CD4-positive, alpha-beta T cell treated with Interleukin-10 for 1 hour (primary cell): Measurements from ENCODE around the gene TNFRSF14.
A peak's percentile ranks its signal among the peaks of the same experiment; 100 is the strongest.
"Not testable (repeated sequence)": the region's sequence is repeated elsewhere in the genome, so short reads cannot be mapped to it uniquely, and the experiment has no call there.

Experiments used
- DNase-seq: peaks from one replicate; pipeline ENCODE4 v3.0.0-alpha.2; 2020

Gene TNFRSF14

GRCh38 chr1:2554621-2555387 lies 1.4 kb upstream of the TNFRSF14 start:
- DNase-seq: peak; percentile 62

DNA sequence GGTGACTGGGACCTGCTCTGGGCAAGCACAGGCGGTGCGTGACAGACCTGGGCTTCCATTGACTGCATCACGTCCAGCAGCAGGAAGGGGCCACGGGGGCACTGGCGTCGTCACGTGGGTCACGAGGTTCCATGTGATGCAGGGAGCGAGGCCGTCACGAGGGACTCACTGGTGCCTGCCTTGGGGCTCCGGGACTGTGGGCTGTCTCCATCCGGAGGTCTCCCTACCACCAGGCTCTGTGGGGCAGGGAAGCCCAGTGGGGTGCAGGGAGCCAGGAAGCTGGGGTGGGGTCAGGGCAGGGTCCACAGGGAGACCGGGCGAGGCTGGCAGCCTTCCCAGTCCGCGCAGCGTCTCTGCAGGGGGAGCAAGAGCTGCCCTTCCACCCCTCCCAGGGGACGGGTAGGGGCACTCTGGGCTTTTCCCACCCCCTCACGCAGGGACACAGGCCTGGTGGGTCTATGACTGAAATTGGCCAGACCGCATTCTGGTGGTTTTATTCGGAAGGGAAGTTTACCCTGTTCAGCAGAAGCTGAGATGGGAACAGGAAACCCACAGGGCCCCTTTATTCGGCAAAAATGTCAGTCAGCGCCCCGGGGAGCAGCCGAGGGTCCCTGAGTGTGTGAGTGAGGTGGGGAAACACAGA lies 416 bp upstream of the TNFRSF14 start:
- peak; percentile 75 for DNase-seq

DNA sequence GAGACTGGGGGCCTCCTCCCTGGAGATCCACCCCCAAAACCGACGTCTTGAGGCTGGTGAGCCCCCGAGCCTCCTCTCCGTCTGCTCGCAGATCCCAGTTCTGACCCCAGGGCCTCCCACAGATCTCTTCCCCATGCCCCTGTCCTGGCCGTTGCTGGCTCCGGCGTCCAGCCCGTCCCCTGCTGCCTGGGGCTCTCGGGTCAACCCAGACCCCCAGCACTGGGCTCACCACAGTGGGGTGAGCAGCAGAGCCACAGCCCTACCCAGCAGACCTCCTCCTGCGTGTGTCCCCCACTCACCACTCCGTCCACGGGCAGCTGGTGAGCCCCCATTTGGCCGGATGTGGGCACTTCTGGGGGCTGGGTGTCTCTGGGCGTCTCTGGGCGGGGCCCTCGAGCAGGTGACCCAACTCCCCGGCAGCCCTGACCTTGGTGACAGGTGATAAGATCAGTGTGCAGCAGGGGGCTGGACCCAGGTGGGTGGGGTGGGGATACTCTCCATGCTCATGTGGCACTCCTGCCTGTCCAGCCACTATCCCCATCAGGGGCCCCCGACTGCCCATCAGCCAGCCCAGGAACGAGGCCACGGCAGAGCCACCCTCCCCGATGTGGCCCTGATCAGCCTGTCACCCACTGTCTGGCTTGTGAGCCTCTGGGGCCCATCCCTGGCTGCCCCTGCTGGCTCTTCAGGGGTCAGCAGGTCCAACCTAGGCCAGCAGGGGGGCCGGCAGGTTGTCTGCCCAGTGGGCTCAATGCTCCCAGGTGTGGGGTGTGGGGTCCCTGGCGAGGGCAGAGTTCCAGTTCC lies 709 bp downstream of the TNFRSF14 start:
- DNase-seq: peak; percentile 59

DNA sequence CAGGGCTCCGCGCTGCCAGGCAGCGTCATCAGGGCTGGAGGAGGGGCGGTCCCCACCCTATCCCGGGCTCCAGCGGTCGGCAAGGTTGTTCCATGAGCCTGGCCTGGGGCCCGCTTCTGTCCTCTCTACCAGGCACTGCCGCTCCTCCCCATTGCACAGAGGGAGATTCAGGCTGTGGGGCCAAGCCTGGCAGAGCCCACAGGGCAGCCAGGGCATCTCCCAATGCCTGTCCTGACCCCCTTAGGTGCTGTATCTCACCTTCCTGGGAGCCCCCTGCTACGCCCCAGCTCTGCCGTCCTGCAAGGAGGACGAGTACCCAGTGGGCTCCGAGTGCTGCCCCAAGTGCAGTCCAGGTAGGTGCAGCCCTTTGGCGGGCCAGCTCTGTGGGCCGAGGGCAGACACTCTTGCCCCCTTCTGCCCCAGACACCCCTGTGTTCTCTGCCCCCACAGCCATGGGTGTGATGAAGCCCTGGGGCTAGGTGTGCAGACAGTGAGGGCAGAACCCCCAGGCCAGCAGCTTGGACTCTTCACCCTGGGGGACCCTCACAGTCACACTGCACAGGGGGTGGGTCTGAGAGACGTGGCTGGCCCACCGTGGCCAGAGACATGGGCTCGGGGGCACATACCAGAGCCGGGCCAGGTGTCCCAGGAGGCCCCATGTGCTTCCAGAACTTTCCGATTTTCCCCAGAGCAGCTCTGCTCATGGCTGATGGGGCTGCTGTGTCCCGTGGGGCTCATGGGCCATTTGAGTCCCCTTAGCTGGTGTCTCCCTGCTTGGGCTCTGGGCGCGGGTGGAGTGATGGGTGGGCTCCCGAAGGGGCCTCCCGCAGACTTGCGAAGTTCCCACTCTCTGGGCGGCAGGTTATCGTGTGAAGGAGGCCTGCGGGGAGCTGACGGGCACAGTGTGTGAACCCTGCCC lies 1.6 kb downstream of the TNFRSF14 start:
- DNase-seq: no peak

- no peak for DNase-seq
Observed at GRCh38 chr1:2558420-2558819, 2.2 kb downstream of the TNFRSF14 start.

DNA sequence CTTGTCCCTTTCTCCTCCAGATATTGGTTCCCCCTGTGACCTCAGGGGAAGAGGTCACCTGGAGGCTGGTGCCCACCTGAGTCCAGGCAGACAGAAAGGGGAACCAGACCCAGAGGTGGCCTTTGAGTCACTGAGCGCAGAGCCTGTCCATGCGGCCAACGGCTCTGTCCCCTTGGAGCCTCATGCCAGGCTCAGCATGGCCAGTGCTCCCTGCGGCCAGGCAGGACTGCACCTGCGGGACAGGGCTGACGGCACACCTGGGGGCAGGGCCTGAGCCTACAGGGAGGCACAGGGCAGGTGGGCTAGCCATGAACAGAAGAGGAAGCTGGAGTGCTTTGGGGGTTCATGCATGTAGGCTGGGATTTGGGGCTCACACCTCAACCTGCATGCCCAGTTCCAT lies 2.7 kb downstream of the TNFRSF14 start:
- DNase-seq: no peak

- no peak for DNase-seq
Observed at GRCh38 chr1:2559509-2560298, 3.5 kb downstream of the TNFRSF14 start.

- no peak for DNase-seq
Observed at GRCh38 chr1:2560299-2561073, 4.3 kb downstream of the TNFRSF14 start.

DNA sequence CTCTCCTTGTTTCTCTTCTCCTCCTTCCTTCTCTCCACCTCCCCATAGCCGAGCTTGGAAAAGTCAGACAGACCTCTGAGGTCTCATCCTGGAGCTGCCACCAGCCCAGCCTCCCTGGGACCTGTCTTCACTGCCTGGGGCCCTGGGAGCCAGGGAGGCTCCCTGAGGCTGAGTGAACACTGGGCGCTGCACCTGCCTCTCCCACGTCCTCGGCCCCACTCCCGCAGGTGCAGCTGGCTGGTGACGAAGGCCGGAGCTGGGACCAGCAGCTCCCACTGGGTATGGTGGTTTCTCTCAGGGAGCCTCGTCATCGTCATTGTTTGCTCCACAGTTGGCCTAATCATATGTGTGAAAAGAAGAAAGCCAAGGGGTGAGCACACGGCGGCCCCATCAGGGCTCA lies 5.3 kb downstream of the TNFRSF14 start:
- DNase-seq: no peak

GRCh38 chr1:2561898-2562895 lies 6.0 kb downstream of the TNFRSF14 start:
- DNase-seq: no peak

- no peak for DNase-seq
Observed at GRCh38 chr1:2563205-2563604, 7.0 kb downstream of the TNFRSF14 start.

- DNase-seq: no peak
Observed at GRCh38 chr1:2564006-2564814, 8.0 kb downstream of the TNFRSF14 start.

GRCh38 chr1:2564815-2565374 lies 8.7 kb downstream of the TNFRSF14 start:
- DNase-seq: no peak

- DNase-seq: no peak
Observed at GRCh38 chr1:2566101-2567045, 10.2 kb downstream of the TNFRSF14 start.

- no peak for DNase-seq
Observed at GRCh38 chr1:2567083-2567679, 11.0 kb downstream of the TNFRSF14 start.

DNA sequence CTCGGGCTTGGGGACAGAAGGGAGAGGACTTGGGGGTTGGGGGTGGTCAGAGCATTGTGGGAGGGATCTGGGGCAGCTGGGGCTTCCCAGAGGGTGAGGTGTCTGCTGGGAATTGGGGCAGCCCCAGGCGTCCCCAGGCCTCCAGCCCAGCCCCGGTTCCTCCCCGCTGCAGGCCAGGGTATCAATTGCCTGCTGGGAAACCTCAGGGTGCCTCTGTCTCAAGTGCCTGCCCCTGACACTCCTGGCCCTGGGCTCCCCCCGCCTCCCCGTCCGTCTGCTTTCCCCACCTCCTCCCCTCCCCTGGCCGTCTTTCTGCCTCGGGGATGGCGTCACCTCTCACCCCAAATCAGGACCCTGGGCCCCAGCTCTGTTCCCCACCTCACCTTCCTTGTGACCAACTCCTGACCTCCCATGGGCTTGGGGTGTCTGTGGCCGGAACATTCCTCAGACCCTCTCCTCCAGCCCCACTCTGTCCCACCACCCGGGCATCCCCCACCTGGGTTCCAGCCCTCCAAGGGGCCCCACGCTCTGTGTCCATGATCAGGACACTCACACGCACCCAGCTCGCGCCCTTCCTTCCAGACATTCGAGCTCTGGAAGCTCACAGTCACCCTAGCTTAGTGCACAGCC lies 12.1 kb downstream of the TNFRSF14 start:
- DNase-seq: not testable (repeated sequence)
